Activated naive CD8-positive, alpha-beta T cell treated with anti-CD3 and anti-CD28 coated beads, Interleukin-2, amount 50 U/mL, for 16 hours (primary cell): ENCODE results near the gene GBP1.
"Not testable (repeated sequence)": the region's sequence is repeated elsewhere in the genome, so short reads cannot be mapped to it uniquely, and the experiment has no call there.

Source experiments
- DNase-seq: peaks from one replicate; pipeline ENCODE4 v3.0.0-alpha.2; 2020; ENCODE audit warnings: low read depth, low spot score

GBP1 gene

DNA sequence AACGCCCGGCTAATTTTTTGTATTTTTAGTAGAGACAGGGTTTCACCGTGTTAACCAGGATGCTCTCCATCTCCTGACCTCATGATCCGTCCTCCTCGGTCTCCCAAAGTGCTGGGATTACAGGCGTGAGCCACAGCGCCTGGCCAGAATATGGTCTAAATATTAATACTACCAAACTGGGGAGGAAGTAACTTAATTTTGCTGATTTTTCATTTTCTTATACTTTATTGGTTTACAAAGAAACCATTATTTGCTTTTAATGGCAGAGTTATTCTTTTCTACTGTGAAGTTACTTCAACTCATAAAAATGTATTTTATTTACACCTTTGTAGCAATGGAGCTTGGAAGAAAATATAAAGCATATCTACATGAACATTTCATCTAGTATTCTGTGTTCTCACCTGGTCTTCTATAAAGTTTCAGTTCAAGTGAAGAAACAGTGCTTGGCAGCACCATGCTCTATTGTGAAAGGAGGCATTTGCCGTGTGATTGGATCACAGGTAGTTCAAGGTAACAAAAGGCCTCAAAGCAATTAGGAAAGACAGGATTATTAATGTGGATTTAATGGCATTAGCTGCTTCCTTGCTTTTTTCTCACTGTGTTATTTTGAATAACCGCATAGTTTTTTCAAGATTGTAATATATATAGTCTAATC lies 13.6 kb downstream of the GBP1 start:
- DNase-seq: no peak

DNA sequence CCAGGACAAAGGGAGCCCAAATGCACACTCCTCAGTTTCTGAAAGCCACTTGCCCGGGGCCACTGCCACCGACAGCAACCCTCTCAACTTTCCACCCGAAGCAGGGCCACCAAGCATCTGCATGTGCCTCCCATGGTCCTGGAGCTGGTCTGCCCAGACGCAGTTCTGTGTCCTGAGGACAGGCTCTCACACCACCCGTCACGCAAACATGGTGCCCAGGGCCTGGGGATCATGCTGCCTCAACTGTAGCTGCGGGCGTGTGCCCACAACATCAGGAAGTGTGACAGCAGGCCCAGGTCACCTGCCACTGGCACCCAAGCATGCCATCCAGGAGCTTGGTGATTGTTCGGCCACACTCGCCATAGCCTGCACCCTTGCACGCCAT lies 14.4 kb downstream of the GBP1 start:
- no peak for DNase-seq

DNA sequence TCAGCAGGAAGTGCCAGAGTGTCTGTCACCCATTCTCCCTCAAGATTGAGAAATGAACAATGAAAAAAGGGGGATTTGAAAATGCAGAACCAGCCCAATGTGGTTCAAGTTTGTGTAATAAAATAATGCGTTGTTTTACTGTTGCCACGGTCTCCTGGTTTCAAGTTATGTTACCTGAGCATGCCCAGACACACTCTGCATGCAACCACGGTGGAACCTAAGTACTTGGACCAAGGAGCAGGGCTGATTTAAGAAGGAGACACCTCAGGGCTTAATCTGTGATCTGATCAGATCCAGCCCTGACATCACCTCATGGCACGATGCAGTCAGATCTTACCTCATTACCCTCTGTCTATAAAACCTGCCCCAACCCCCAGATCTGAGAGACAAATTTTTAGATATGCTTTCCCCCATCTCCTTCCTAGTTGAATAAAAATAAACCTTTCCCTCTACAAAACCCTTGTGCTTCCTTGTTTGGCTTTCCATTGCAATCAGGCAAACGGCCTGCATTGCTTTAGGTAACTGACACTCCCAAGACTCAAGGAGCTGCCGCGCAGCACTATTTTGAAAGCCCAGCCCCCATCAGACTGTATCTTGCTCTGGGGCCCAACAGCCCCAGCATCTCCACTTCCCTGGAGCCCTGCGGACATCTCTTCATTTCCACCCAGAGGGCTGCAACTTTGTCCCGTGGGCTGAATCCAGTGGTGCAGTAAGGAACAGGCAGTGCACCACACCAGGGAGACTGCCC lies 14.9 kb downstream of the GBP1 start:
- DNase-seq: not testable (repeated sequence)

DNA sequence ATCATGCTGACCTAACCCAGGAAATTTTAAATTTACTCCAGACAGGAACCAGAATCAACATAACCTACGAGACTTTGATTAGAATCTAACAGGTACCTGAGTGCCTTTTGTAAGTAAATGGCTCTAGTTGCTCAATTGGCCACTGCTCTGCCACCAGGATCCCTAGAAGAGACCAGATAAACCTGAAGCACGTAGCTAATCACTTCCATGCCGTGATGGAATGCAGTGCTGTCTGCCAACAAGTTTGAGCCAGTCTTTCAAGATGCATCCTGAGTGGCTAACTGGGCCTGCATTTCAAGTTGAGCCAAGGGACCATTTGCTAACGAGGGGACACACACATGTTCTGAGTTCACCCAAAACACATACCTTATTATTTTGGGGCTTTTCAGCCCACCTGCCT lies 15.8 kb downstream of the GBP1 start:
- not testable (repeated sequence) for DNase-seq

DNA sequence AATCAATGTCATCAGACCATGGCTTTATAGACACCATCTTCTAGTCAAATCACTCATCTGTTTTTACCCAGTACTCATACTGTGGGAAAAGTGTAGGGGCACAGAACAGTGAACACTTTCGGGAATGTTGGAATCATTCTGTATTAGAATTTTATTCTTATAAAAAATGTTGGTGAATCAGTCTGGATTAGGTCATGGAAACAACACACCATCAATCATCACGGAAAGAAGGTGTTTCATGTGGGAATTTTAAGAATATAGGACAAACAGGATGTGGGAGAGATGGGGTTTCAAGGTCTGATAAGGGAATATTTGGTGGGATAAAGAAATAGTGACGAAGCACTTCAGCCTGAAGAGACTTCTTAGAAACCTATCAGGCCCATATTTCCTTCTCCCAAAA lies 17.3 kb downstream of the GBP1 start:
- DNase-seq: no peak

DNA sequence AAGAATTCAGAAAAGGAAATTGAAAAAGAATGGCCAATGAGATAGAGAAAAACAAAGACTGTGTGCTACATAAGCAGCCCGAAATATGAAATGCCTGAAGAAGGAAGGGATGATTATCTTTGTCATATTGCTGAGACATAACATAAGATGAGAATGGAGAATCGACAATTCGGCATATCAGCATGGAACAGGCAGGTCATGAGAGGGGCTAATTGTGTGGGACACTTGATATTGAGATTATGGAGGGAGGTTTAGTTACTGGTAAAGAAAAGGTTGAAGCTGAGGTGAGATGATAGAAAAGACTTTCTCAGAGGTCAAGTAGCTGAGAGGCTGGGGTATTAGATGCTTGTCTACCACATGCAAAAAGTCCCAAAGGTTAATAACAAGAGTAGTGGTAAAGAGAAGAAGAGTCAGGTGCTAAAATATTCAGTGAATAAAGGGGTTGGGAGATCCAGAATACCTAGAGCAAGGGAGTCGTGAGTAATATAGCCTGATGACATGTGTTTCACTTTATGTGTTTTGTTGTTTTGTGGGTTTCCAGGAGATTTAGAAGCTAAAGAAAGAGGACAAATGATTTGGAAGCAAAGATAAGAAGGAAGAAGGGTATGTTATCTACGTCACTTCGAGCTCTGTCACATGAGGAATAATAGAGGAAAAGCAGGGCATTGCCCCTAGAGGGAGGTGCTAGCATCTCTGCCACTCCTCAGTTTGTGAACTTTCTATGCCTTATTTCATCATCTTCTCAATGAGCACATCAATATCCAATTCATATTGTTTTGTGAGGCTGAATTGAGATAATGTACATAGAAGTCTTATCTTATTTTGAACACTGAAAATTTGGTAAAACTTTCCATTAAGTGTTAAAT lies 18.5 kb downstream of the GBP1 start:
- not testable (repeated sequence) for DNase-seq

DNA sequence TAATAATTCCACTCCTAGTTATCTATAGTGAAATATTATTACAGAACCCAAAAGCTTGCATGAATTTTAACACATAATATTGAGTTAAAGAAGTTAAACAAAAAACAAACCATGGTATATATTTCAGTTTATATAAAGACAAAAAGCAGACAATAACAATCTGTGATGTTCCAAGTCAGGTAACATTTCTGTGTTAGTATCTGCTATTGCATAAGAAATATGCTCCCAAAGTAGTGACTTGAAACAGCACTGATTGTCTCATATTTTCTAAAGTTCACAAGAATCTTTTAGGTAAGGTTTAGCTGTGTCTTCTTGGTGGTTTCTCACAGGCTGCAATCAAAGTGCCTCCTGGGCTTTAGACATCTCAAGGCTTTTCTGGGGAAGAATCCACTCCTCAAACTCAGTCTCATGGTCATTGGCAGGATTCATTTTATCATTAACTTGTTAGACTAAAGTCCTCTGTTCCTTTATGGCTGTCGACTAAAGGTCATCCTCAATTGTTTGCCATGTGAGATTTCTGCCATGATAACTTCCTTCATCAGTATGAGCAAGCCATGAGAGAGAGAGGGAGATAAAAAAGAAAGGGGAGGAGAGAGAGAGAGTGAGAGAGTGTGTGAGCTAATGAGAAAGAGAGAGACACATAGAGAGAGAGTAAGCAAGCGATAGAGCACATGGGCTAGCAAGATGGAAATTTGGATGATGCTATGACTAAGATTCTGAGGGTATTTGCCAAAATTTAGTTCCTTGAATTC lies 19.9 kb downstream of the GBP1 start:
- DNase-seq: no peak

DNA sequence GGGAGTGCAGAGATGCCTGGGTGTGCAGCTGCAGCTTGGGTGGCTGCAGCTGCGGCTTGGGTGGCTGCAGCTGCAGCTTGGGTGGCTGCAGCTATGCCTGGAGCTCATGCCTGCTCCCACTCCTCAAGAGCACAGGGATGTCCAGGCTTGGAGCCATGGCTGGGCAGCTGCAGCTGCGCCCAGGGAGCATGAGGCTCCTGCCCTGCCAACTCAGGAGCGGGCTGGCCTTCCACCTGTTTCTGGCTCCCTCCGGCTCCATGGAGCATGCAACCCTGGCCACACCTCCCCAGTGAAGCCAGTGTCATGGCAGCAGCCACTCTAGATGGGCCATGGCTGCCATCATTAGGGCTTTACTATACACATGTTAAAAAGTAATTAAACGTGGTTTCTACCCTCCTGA lies 21.1 kb downstream of the GBP1 start:
- no peak for DNase-seq

DNA sequence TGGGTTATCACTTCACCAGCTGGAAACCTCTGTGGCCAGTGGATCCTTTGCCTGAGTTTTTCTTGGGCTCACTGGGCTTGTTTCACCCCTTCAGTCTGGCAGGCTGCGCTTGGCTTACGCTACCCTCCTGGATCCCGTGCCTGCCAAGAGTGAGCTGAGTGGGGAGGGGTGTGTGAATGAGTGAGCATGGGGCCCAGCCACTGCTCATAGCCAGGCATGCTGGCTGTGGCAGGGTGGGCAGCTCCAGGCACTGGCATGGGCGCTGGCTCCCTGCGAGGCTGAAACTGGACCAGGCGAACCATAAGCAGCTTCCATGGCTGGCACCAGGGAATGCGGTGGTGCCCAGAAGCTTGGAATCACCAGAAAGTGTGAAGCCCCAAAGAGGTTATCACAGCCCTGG lies 22.5 kb downstream of the GBP1 start:
- no peak for DNase-seq

DNA sequence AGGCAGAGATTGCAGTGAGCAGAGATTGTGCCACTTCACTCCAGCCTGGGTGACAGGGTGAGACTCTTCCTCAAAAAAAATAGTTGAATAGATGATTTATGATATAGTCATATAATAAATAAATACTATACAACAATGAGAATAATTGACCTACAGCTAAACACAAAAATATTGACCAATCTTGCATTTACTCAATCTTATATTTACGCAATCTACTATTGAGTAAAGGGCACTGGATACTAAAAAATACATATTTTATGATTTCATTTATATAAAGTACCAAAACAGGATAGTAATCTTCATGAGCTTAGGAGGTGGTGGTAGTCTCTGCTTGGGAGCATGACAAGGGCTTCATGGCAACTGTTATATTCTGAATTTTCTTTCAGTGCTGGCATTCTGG lies 23.3 kb downstream of the GBP1 start:
- no peak for DNase-seq

DNA sequence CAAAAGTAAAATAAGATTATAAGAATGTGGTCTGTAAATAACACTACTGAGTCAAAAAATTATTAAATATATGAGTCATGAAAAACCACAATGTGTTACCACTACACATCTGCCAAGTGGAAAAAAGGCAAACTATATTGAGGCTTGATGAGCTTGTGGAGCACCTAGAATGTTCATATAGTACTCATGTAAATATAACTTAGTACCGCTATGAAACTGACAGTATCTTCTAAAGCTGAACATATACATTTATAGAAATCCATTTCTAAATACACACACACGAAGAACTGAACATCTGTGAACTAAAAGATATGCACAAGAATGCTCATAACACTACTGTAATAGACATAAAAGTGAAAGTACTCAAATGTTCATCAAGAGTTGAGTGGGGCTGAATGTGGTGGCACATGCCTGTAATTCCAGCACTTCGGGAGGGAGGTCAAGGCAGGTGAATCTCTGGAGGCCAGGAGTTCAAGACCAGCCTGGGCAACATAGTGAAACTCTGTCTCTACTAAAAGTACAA lies 23.8 kb downstream of the GBP1 start:
- DNase-seq: no peak

DNA sequence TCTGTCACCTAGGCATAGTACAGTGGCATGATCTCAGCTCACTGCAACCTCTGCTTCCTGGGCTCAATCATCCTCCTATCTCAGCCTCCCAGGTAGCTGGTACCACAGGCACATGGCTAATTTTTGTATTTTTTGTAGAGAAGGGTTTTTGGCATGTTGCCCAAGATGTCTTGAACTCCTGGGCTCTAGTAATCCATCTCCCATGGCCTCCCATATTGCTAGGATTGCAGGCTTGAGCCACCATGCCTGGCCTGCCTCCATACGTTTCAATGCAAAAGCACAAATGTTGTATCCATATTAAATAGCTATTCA lies 24.7 kb downstream of the GBP1 start:
- DNase-seq: no peak

DNA sequence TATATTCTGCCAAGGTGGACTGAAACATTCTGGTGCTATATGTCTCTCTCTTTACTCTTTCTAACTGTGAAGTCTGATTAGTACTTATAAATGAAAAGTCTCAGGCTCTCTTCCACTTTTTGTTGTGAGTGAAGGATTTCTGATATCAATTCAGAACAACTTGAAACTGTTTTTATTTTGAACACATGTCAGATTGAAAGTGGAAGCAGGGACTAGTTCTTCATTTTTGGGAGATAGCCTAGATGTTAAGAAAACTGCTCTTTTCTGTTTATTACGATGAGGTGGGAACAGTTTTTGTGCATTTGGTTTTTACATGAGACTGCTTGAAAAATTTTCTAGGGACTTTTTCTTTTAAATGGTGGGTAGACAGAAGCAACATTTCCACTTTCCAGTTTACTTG lies 27.8 kb downstream of the GBP1 start:
- no peak for DNase-seq

DNA sequence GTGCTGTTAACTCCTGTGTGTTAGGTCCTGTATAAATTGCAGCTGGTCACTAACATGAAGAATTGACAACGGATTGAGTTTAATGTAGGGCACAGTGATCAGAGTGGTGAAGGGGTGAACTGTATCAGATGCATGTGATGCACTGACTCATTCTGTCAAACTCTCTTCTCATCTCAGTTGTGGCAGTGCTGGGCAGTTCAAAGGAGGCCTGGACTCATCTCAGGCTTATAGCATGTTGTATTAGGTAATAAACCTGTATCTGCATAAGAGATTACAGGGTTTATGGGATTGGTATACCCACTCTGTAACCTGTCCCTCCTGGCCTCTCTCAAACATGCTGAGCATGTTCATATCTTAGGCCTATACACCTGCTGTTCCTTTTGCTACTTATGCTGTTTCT lies 29.9 kb downstream of the GBP1 start:
- no peak for DNase-seq

DNA sequence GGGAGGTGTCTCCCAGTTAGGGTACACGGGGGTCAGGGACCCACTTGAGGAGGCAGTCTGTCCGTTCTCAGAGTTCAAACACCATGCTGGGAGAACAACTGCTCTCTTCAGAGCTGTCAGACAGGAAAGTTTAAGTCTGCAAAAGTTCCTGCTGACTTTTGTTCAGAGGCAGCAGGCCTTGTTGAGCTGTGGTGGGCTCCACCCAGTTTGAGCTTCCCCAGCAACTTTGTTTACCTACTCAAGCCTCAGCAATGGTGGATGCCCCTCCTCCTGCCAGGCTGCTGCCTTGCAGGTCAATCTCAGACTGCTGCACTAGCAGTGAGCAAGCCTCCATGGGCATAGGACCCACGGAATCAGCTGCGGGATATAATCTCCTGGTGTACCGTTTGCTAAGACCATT lies 31.0 kb downstream of the GBP1 start:
- DNase-seq: not testable (repeated sequence)

DNA sequence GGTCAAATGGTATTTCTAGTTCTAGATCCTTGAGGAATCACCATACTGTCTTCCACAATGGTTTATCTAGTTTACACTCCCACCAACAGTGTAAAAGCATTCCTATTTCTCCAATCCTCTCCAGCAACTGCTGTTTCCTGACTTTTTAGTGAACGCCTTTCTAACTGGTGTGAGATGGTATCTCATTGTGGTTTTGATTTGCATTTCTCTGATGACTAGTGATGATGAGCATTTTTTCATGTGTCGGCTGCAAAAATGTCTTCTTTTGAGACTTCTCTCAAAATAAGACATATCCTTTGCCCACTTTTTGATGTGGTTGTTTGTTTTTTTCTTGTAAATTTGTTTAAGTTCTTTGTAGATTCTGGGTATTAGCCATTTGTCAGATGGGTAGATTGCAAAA lies 36.0 kb downstream of the GBP1 start:
- DNase-seq: not testable (repeated sequence)

DNA sequence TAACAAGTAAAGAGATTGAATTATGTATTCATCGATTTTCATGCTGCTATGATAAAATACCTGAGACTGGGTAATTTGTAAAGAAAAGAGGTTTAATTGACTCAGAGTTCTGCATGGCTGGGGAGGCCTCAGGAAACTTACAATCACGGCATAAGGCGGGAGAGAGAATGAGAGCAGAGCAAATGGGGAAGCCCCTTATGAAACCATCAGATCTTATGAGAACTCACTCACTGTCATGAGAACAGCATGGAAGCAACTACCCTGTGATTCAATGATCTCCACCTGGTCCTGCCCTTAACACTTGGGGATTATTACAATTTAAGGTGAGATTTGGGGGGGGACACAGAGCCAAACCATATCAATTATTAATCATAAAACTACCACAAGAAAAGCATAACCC lies 39.1 kb downstream of the GBP1 start:
- no peak for DNase-seq

DNA sequence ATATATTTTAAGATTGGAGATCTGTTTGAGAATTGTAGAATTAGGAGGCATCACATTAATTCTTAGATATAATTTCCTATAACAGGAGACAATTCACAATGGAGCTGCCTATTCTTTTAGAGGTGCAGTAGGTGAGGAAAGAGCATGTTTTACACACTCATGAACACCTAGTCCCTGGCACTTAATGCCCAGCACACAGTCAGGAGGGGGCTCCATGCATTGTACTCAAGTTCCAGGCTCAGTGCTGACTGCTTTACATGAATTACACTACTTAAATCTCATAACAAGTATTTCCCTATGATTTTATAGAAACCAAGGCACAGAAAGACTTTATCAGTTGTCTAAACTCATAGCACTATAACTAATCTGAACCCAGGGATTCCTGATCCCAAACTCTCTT lies 42.0 kb downstream of the GBP1 start:
- DNase-seq: no peak

DNA sequence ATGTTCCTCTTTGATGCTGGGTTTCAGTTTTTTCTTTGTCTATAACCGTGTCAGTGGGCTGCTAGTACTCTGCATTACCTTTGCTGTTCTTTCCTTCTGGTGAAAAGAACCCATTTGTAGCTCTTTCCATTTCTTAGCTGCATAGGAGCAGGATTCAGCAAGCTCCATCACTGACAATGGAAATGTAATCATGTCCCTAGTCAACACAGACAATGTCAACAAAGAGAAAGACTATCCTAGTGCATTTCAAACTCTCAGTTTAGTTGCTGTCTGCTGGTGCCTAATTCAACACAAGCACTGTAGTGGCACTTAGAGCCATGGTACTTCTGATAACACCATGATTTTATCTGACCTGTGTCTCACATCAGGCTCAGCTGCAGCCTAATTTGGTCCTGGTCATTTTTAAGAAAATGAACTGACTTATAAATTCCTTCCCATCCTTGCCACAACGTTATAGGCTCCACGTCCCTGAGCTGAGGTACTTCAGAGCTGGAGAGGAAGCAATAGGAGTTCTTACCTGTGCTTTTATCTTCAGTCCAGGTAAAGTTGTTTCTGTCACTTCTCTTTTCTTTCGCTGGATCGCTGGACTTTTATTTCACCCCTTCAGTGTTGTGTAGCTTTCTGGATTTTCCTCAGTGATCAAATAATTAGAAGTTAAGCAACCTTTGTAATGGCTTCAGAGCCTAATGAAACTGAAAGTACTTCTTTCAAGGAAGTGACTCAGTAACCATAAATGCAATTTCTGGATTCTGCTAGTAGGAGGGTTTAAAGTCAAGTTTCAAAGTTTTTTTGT lies 42.6 kb downstream of the GBP1 start, which contains the start of gene GBP3:
Gene GBP3 (minus strand): TSS at position 700 of the 793 bp plus-strand sequence. CDS start 2,145 bp downstream, outside the sequence.
- DNase-seq: no peak

DNA sequence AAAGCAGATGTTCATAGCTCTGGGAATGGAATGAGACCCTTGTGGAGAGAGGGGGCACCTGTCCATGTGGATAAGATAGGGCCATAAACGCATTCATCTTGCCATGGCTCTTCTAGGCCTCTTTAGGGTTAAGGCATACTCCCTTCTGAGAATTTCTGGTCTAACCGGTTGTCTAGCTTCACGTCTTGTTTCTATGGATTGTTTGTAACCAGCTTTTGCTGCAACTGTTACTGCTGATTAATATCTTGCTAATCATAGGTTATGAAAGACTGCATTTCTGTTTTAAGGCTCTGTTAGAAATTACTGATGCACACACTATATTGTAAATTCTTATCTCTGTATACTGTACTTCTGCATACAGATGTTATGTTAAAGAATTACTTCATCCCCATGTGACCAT lies 46.7 kb downstream of the GBP1 start:
- not testable (repeated sequence) for DNase-seq

DNA sequence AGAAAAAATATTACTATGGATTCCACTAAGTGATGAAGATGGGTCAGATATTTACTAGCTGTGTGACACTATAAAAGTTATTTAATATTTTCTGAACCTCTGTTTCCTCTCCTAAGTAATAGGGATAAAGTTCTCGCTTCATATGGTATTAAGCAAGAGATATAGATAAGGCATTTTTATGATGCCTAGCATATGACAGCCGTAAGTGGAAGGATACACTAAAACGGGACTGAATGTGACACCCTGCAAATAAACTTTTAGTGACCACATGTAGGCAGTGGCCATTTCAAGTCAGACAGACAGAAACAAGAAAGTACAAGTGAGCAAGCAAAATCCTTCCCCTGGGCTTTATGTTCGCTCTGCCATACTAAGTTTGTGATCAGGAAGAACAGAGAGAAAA lies 56.5 kb downstream of the GBP1 start:
- DNase-seq: no peak
